BLaER1 (cell line): ENCODE measurements around the gene RPS6KB1.
"Not testable (repeated sequence)": the region's sequence is repeated elsewhere in the genome, so short reads cannot be mapped to it uniquely, and the experiment has no call there.

ENCODE experiments used
- H3K27ac ChIP-seq: shearing (Covaris generic); formaldehyde crosslinking; 2 replicates; pipeline ENCODE4 v1.8.1; 2022
- H3K27me3 ChIP-seq: shearing (Covaris generic); formaldehyde crosslinking; 2 replicates; pipeline ENCODE4 v1.8.1; 2022
- H3K36me3 ChIP-seq: shearing (Covaris generic); formaldehyde crosslinking; 2 replicates; pipeline ENCODE4 v1.8.1; 2022
- H3K4me1 ChIP-seq: shearing (Covaris generic); formaldehyde crosslinking; 2 replicates; pipeline ENCODE4 v1.8.1; 2022
- H3K4me2 ChIP-seq: shearing (Covaris generic); formaldehyde crosslinking; 2 replicates; pipeline ENCODE4 v1.8.1; 2022
- H3K4me3 ChIP-seq: shearing (Covaris generic); formaldehyde crosslinking; 2 replicates; pipeline ENCODE4 v1.8.1; 2022
- H3K9ac ChIP-seq: shearing (Covaris generic); formaldehyde crosslinking; 2 replicates; pipeline ENCODE4 v1.8.1; 2022
- H3K9me3 ChIP-seq: shearing (Covaris generic); formaldehyde crosslinking; 2 replicates; pipeline ENCODE4 v1.8.1; 2022
- H4K20me1 ChIP-seq: shearing (Covaris generic); formaldehyde crosslinking; 2 replicates; pipeline ENCODE4 v1.8.1; 2022
- Cebpa-rat ChIP-seq: shearing (Covaris generic); IDR thresholded peaks from 2 replicates; pipeline ENCODE4 v1.8.1; 2022

The RPS6KB1 gene

GRCh38 chr17:59893676-59894100 lies 767 bp downstream of the RPS6KB1 start:
- Histone ChIP-seq H3K36me3 (peaks cover 25% of the 10 kb centered on the region), H3K9ac (peak overlapping the region; percentile 91), H3K9me3 (no peaks in the 10 kb centered on the region), H4K20me1 (peaks cover 55% of the 10 kb centered on the region), H3K4me1 (peaks cover 32% of the 10 kb centered on the region), H3K27me3 (no peaks in the 10 kb centered on the region), H3K27ac (peak overlapping the region; percentile 92), H3K4me2 (peak overlapping the region; percentile 79), H3K4me3 (peak overlapping the region; percentile 92)
- no peak for TF ChIP-seq Cebpa-rat

GRCh38 chr17:59897090-59897489 lies 4.2 kb downstream of the RPS6KB1 start:
- H3K9me3 ChIP-seq, result no peaks in the 10 kb centered on the region
- H3K27ac ChIP-seq, result no peak overlapping the region
- peaks cover 87% of the 10 kb centered on the region for H4K20me1 ChIP-seq
- H3K4me3 ChIP-seq, result no peak overlapping the region
- peaks cover 22% of the 10 kb centered on the region; the same call in 1 of the 2 replicates for H3K36me3 ChIP-seq
- no peak overlapping the region for H3K9ac ChIP-seq
- no peak overlapping the region for H3K4me2 ChIP-seq
- H3K4me1 ChIP-seq, result peaks cover 19% of the 10 kb centered on the region
- no peak for TF ChIP-seq Cebpa-rat
- no peaks in the 10 kb centered on the region for H3K27me3 ChIP-seq

- no peak overlapping the region for H3K27ac ChIP-seq
- peaks cover 15% of the 10 kb centered on the region for H3K4me1 ChIP-seq
- H4K20me1 ChIP-seq, result peaks cover 99% of the 10 kb centered on the region
- peaks cover 32% of the 10 kb centered on the region for H3K36me3 ChIP-seq
- H3K4me3 ChIP-seq, result no peak overlapping the region
- no peak overlapping the region for H3K4me2 ChIP-seq
- no peak overlapping the region for H3K9ac ChIP-seq
- TF ChIP-seq Cebpa-rat, result no peak
- no peaks in the 10 kb centered on the region for H3K9me3 ChIP-seq
- H3K27me3 ChIP-seq, result no peaks in the 10 kb centered on the region
Measured at GRCh38 chr17:59899099-59899498, 6.2 kb downstream of the RPS6KB1 start.

- Histone ChIP-seq H3K4me1 (no peaks in the 10 kb centered on the region), H3K36me3 (peaks cover 44% of the 10 kb centered on the region), H3K27me3 (no peaks in the 10 kb centered on the region), H3K4me3 (no peak overlapping the region), H3K27ac (no peak overlapping the region), H3K4me2 (no peak overlapping the region), H4K20me1 (peaks cover 99% of the 10 kb centered on the region), H3K9me3 (0 out of 2 replicates have a peak, but pooled peaks cover 7% of the 10 kb centered on the region), H3K9ac (no peak overlapping the region)
- TF ChIP-seq Cebpa-rat, result no peak
Measured at GRCh38 chr17:59901604-59902003, 8.7 kb downstream of the RPS6KB1 start.

- Histone ChIP-seq H3K27ac (no peak overlapping the region), H3K36me3 (peaks cover 53% of the 10 kb centered on the region), H3K4me1 (no peaks in the 10 kb centered on the region), H3K9ac (no peak overlapping the region), H3K9me3 (0 out of 2 replicates have a peak, but pooled peaks cover 7% of the 10 kb centered on the region), H3K27me3 (no peaks in the 10 kb centered on the region), H3K4me2 (no peak overlapping the region), H4K20me1 (peaks cover 96% of the 10 kb centered on the region), H3K4me3 (no peak overlapping the region)
- no peak for TF ChIP-seq Cebpa-rat
Measured at GRCh38 chr17:59903455-59903854, 10.5 kb downstream of the RPS6KB1 start.

GRCh38 chr17:59907467-59907866 lies 14.5 kb downstream of the RPS6KB1 start:
- peaks cover 61% of the 10 kb centered on the region for H3K36me3 ChIP-seq
- 0 out of 2 replicates have a peak, but pooled peaks cover 7% of the 10 kb centered on the region for H3K9me3 ChIP-seq
- no peaks in the 10 kb centered on the region for H3K4me1 ChIP-seq
- H3K4me3 ChIP-seq, result no peak overlapping the region
- TF ChIP-seq Cebpa-rat, result no peak
- no peak overlapping the region for H3K4me2 ChIP-seq
- H3K27ac ChIP-seq, result no peak overlapping the region
- no peak overlapping the region for H3K9ac ChIP-seq
- H3K27me3 ChIP-seq, result no peaks in the 10 kb centered on the region
- H4K20me1 ChIP-seq, result peaks cover 85% of the 10 kb centered on the region

GRCh38 chr17:59914274-59914854 lies 21.4 kb downstream of the RPS6KB1 start:
- no peak overlapping the region for H3K4me3 ChIP-seq
- no peaks in the 10 kb centered on the region for H3K9me3 ChIP-seq
- H3K4me2 ChIP-seq, result no peak overlapping the region
- H3K27me3 ChIP-seq, result no peaks in the 10 kb centered on the region
- no peak overlapping the region for H3K27ac ChIP-seq
- no peak for TF ChIP-seq Cebpa-rat
- peaks cover 84% of the 10 kb centered on the region for H3K36me3 ChIP-seq
- H4K20me1 ChIP-seq, result peaks cover 50% of the 10 kb centered on the region
- H3K4me1 ChIP-seq, result no peaks in the 10 kb centered on the region
- no peak overlapping the region for H3K9ac ChIP-seq

GRCh38 chr17:59916446-59916845 lies 23.5 kb downstream of the RPS6KB1 start:
- TF ChIP-seq Cebpa-rat, result no peak
- H3K36me3 ChIP-seq, result peaks cover 90% of the 10 kb centered on the region
- peaks cover 32% of the 10 kb centered on the region for H4K20me1 ChIP-seq
- H3K27me3 ChIP-seq, result no peaks in the 10 kb centered on the region
- H3K9ac ChIP-seq, result no peak overlapping the region
- H3K27ac ChIP-seq, result no peak overlapping the region
- H3K4me2 ChIP-seq, result no peak overlapping the region
- no peaks in the 10 kb centered on the region for H3K4me1 ChIP-seq
- H3K4me3 ChIP-seq, result no peak overlapping the region
- no peaks in the 10 kb centered on the region for H3K9me3 ChIP-seq

GRCh38 chr17:59920637-59921036 lies 27.7 kb downstream of the RPS6KB1 start:
- H3K4me2 ChIP-seq, H3K27ac ChIP-seq, H3K9me3 ChIP-seq, H3K4me1 ChIP-seq, H4K20me1 ChIP-seq, H3K27me3 ChIP-seq, H3K9ac ChIP-seq, H3K4me3 ChIP-seq: not testable (repeated sequence)
- H3K36me3 ChIP-seq, result peaks cover 88% of the 10 kb centered on the region

- H3K4me1 ChIP-seq, result not testable (repeated sequence)
Measured at GRCh38 chr17:59930121-59930520, 37.2 kb downstream of the RPS6KB1 start.

GRCh38 chr17:59930768-59931167 lies 37.8 kb downstream of the RPS6KB1 start:
- not testable (repeated sequence) for H3K9me3 ChIP-seq, H3K4me2 ChIP-seq, H3K27ac ChIP-seq, H3K9ac ChIP-seq, H4K20me1 ChIP-seq, H3K27me3 ChIP-seq, H3K4me1 ChIP-seq, H3K4me3 ChIP-seq
- peaks cover 87% of the 10 kb centered on the region for H3K36me3 ChIP-seq

More at GRCh38 chr17:59930121-59930520, 37.2 kb downstream of the RPS6KB1 start:
- peaks cover 87% of the 10 kb centered on the region for H3K36me3 ChIP-seq
- H3K4me3 ChIP-seq, H3K9me3 ChIP-seq, H3K27ac ChIP-seq, H3K27me3 ChIP-seq, H3K9ac ChIP-seq, H4K20me1 ChIP-seq, H3K4me2 ChIP-seq: not testable (repeated sequence)

- peaks cover 93% of the 10 kb centered on the region for H3K36me3 ChIP-seq
- not testable (repeated sequence) for H3K27ac ChIP-seq, H4K20me1 ChIP-seq, H3K4me3 ChIP-seq, H3K9ac ChIP-seq, H3K4me2 ChIP-seq, H3K4me1 ChIP-seq, H3K27me3 ChIP-seq, H3K9me3 ChIP-seq
Measured at GRCh38 chr17:59933317-59933716, 40.4 kb downstream of the RPS6KB1 start.

GRCh38 chr17:59940697-59941096 lies 47.8 kb downstream of the RPS6KB1 start:
- H3K36me3 ChIP-seq, result peaks cover 93% of the 10 kb centered on the region
- H3K27me3 ChIP-seq, H3K27ac ChIP-seq, H3K9ac ChIP-seq, H4K20me1 ChIP-seq, H3K4me1 ChIP-seq, H3K4me3 ChIP-seq, H3K9me3 ChIP-seq, H3K4me2 ChIP-seq: not testable (repeated sequence)
